ENCODE results near the gene CD38. TPM values are rescaled to one million over a fixed set of nuclear protein-coding genes. Genes with fewer than 3 reads are reported as not detected.
A peak's percentile ranks its signal among the peaks of the same experiment; 100 is the strongest.

The CD38 gene
- total RNA-seq, 1 donor from 2014 or later, result 103 TPM

- Mint-ChIP-seq H3K4me3 (peak overlapping the region; percentile 54), H3K4me1 (peaks cover 62% of the 10 kb centered on the region), H3K27ac (peak overlapping the region; percentile 80), H3K36me3 (ENCODE audit: low read depth) (peaks cover 3% of the 10 kb centered on the region), H3K9me3 (no peaks in the 10 kb centered on the region), H3K27me3 (no peaks in the 10 kb centered on the region)
- peak; percentile 83 for DNase-seq
- intact Hi-C loops (cut with micrococcal nuclease), result loop anchor here (1.0 to 10.0 kb wide), 7 partner anchors 8 to 1563 kb away; partner anchors contain the start of gene TAPT1
These were observed 6.7 kb upstream of the CD38 start for GRCh38 chr4:15771216-15772058.

DNA sequence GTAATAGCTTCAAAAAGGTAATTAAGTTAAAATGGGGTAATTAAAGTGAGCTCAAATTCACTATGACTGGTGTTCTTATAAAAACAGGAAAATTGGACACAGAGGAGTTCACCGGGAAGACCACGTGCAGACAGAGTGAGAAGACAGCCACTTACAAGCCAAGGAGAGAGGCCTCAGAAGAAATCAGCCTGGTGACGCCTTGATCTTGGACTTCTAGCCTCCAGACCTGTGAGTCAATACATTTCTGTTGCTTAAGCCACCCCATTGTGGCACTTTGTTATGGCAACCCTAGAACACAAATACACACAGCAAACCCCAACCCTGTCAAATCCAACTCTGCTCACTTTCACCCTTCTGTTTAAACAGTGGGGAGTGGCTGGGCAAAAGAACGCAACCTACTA, 4.1 kb upstream of the CD38 start:
- peak overlapping the region; percentile 54 for H3K27ac Mint-ChIP-seq
- no peaks in the 10 kb centered on the region for H3K9me3 Mint-ChIP-seq
- peak; percentile 73 for DNase-seq
- no peaks in the 10 kb centered on the region for H3K27me3 Mint-ChIP-seq
- peaks cover 66% of the 10 kb centered on the region for H3K4me1 Mint-ChIP-seq
- H3K4me3 Mint-ChIP-seq, result no peak overlapping the region
- H3K36me3 Mint-ChIP-seq (ENCODE audit: low read depth), result peaks cover 4% of the 10 kb centered on the region
- intact Hi-C loops (cut with micrococcal nuclease), result loop anchor here (10.0 kb wide), 3 partner anchors 451 to 1561 kb away; partner anchors contain the start of gene TAPT1

DNA sequence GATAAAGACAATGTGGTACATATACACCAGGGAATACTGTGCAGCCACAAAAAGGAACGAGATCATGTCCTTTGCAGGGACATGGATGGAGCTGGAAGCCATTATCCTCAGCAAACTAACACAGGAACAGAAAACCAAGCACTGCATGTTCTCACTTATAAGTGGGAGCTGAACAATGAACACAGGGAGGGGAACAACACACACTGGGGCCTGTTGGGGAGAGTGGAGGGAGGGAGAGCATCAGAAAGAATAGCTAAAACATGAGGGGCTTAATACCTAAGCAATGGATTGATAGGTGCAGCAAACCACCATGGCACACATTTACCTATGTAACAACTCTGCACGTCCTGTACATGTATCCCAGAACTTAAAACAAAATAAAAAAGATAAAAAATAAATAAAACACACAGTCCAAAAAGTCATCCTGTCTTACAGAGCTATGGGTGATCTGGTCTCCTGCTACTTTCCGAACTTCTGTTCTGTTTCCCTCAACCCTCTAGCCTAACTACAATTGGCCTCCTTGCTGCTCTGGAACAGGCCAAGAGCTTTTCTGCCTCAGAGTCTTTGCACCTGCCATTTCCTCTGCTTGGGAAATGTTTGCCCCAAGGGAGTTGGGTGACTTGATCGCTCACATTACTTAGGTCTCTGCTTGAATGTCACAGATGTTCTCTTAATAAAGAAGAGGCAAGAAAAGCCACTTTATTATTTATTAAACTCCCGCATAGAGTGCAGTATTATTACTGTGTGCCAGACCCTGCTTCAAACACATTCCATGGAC, 1.1 kb upstream of the CD38 start:
- no peaks in the 10 kb centered on the region for H3K27me3 Mint-ChIP-seq
- no peaks in the 10 kb centered on the region for H3K9me3 Mint-ChIP-seq
- intact Hi-C loops (cut with micrococcal nuclease), result loop anchor here (5.0 to 10.0 kb wide), 5 partner anchors 120 to 1558 kb away; partner anchors contain the start of genes CPEB2, FBXL5 and TAPT1
- H3K27ac Mint-ChIP-seq, result no peak overlapping the region
- H3K36me3 Mint-ChIP-seq (ENCODE audit: low read depth), result peaks cover 31% of the 10 kb centered on the region
- peak; percentile 57 for DNase-seq
- H3K4me3 Mint-ChIP-seq, result peak overlapping the region; percentile 94
- H3K4me1 Mint-ChIP-seq, result peaks cover 64% of the 10 kb centered on the region

- no peak for DNase-seq
- H3K27me3 Mint-ChIP-seq, result no peaks in the 10 kb centered on the region
- peak overlapping the region; percentile 94 for H3K4me3 Mint-ChIP-seq
- peaks cover 64% of the 10 kb centered on the region for H3K4me1 Mint-ChIP-seq
- H3K9me3 Mint-ChIP-seq, result no peaks in the 10 kb centered on the region
- peaks cover 38% of the 10 kb centered on the region for H3K36me3 Mint-ChIP-seq (ENCODE audit: low read depth)
- intact Hi-C loops (cut with micrococcal nuclease), result loop anchor here (1.0 to 10.0 kb wide), 7 partner anchors 11 to 1557 kb away; partner anchors contain the start of genes CPEB2, FBXL5 and TAPT1
- peak overlapping the region; percentile 97 for H3K27ac Mint-ChIP-seq
These were observed 335 bp upstream of the CD38 start for GRCh38 chr4:15777697-15778288.

- peak overlapping the region; percentile 94 for H3K4me3 Mint-ChIP-seq
- DNase-seq, result peak; percentile 75
- peak overlapping the region; percentile 91 for H3K27ac Mint-ChIP-seq
- peaks cover 69% of the 10 kb centered on the region for H3K4me1 Mint-ChIP-seq
- H3K27me3 Mint-ChIP-seq, result no peaks in the 10 kb centered on the region
- H3K36me3 Mint-ChIP-seq (ENCODE audit: low read depth), result peaks cover 53% of the 10 kb centered on the region
- H3K9me3 Mint-ChIP-seq, result no peaks in the 10 kb centered on the region
- intact Hi-C loops (cut with micrococcal nuclease), result loop anchor here (1.0 to 10.0 kb wide), 11 partner anchors 8 to 1555 kb away; partner anchors contain the start of genes CPEB2, FAM200B, FBXL5 and TAPT1
These were observed 1.2 kb downstream of the CD38 start for GRCh38 chr4:15779306-15779705.

- intact Hi-C loops (cut with micrococcal nuclease), result loop anchor here (1.0 to 10.0 kb wide), 11 partner anchors 9 to 1555 kb away; partner anchors contain the start of genes CPEB2, FAM200B, FBXL5 and TAPT1
- no peak for DNase-seq
- Mint-ChIP-seq H3K27ac (peak overlapping the region; percentile 91), H3K27me3 (no peaks in the 10 kb centered on the region), H3K4me3 (peak overlapping the region; percentile 94), H3K9me3 (no peaks in the 10 kb centered on the region), H3K4me1 (peaks cover 71% of the 10 kb centered on the region), H3K36me3 (ENCODE audit: low read depth) (peaks cover 57% of the 10 kb centered on the region)
These were observed 1.7 kb downstream of the CD38 start for GRCh38 chr4:15779809-15780208.

DNA sequence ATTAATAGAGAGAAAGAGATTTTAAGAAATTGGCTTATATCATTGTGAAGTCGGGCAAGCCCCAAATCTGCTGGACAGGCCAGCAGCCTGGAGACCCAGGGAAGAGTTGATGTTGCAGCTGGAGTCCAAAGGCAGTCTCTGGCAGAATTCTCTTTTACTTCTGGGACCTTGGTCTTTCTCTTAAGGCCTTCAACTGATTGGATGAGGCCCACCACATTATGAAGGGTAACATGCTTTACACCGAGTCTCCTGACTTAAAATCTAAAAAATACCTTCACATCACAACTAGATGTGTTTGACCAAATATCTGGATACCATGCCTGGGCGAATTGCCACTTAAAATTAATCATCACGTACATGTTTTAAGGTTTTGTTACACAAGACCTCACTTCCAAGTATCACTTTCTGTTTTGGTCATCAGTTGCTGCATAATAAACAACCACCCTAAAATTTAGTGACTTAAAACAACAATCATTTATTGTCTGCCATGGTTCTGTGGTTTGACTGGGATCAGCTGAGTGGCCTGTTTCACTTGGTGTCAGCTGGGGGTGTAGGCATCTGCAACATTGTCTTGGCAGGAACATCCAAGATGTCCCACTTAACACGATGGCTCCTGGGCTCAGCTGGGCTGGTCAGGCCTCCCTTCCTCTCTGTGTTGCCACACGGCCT, 3.4 kb downstream of the CD38 start:
- intact Hi-C loops (cut with micrococcal nuclease), result no loop called here
- Mint-ChIP-seq H3K36me3 (ENCODE audit: low read depth) (peaks cover 72% of the 10 kb centered on the region), H3K27me3 (no peaks in the 10 kb centered on the region), H3K4me3 (peak overlapping the region; percentile 94), H3K4me1 (peaks cover 75% of the 10 kb centered on the region), H3K27ac (peak overlapping the region; percentile 86), H3K9me3 (peaks cover 3% of the 10 kb centered on the region)
- peak; percentile 82 for DNase-seq

- peaks cover 72% of the 10 kb centered on the region for H3K4me1 Mint-ChIP-seq
- H3K27me3 Mint-ChIP-seq, result no peaks in the 10 kb centered on the region
- intact Hi-C loops (cut with micrococcal nuclease), result no loop called here
- peak overlapping the region; percentile 58 for H3K27ac Mint-ChIP-seq
- peaks cover 87% of the 10 kb centered on the region for H3K36me3 Mint-ChIP-seq (ENCODE audit: low read depth)
- peaks cover 3% of the 10 kb centered on the region for H3K9me3 Mint-ChIP-seq
- peak overlapping the region; percentile 2 for H3K4me3 Mint-ChIP-seq
- DNase-seq, result no peak
These were observed 5.5 kb downstream of the CD38 start for GRCh38 chr4:15783676-15784075.

GRCh38 chr4:15784959-15785634, 7.0 kb downstream of the CD38 start:
- intact Hi-C loops (cut with micrococcal nuclease), result no loop called here
- Mint-ChIP-seq H3K9me3 (peaks cover 3% of the 10 kb centered on the region), H3K4me1 (peaks cover 75% of the 10 kb centered on the region), H3K36me3 (ENCODE audit: low read depth) (peaks cover 84% of the 10 kb centered on the region), H3K27me3 (no peaks in the 10 kb centered on the region), H3K27ac (peak overlapping the region; percentile 65), H3K4me3 (no peak overlapping the region)
- no peak for DNase-seq

DNA sequence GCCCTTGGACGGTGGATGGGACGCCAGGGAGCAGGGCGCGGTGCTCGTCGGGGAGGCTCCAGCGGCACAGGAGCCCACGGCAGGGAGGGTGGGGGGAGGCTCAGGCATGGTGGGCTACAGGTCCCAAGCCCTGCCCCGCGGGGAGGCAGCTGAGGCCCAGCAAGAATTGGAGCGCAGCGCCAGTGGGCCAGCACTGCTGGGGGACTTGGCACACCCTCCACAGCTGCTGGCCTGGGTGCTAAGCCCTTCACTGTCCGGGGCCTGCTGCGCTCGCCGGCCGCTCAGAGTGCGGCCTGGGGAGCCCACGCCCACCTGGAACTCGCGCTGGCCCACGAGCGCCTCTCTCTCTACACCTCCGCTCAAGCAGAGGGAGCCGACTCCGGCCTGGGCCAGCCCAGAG, 8.6 kb downstream of the CD38 start:
- Mint-ChIP-seq H3K27me3 (no peaks in the 10 kb centered on the region), H3K9me3 (peaks cover 3% of the 10 kb centered on the region), H3K4me3 (no peak overlapping the region), H3K36me3 (ENCODE audit: low read depth) (peaks cover 72% of the 10 kb centered on the region), H3K27ac (no peak overlapping the region), H3K4me1 (peaks cover 61% of the 10 kb centered on the region)
- no peak for DNase-seq
- intact Hi-C loops (cut with micrococcal nuclease), result no loop called here

DNA sequence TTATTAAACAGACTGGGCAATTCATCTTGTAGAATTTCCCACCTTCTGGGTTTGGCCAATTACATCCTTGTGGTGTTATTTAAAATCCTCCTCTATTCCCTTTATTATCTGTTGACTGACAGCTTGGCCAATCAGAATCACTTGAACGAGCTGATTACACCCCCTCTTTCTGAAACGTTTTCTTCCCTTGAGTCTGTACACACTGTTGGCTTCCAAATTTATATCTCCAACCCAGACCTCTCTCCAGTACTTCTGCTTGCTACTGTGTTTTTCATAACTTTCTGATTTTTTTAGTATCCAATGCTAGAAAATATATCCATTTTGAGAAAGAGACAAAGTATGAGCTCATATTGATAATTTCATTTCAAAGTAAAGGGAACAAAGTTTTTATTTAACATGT, 14.8 kb downstream of the CD38 start:
- peaks cover 4% of the 10 kb centered on the region for H3K9me3 Mint-ChIP-seq
- intact Hi-C loops (cut with micrococcal nuclease), result no loop called here
- H3K36me3 Mint-ChIP-seq (ENCODE audit: low read depth), result peaks cover 48% of the 10 kb centered on the region
- no peak for DNase-seq
- H3K27ac Mint-ChIP-seq, result peak overlapping the region; percentile 48
- peaks cover 1% of the 10 kb centered on the region for H3K27me3 Mint-ChIP-seq
- H3K4me1 Mint-ChIP-seq, result peaks cover 50% of the 10 kb centered on the region
- H3K4me3 Mint-ChIP-seq, result no peak overlapping the region

- Mint-ChIP-seq H3K27me3 (peaks cover 1% of the 10 kb centered on the region), H3K27ac (peak overlapping the region; percentile 79), H3K9me3 (peaks cover 4% of the 10 kb centered on the region), H3K36me3 (ENCODE audit: low read depth) (peaks cover 49% of the 10 kb centered on the region), H3K4me1 (peaks cover 49% of the 10 kb centered on the region), H3K4me3 (peak overlapping the region; percentile 35)
- intact Hi-C loops (cut with micrococcal nuclease), result no loop called here
- no peak for DNase-seq
These were observed 15.6 kb downstream of the CD38 start for GRCh38 chr4:15793506-15794363.
